ENCODE data around the gene CLIC4. TPM values are rescaled to one million over a fixed set of nuclear protein-coding genes. Genes with fewer than 3 reads are reported as not detected.

Gene CLIC4
- total and polyA plus RNA-seq, 2 donors (not counting 1 experiment from before 2014, with no cell fraction given) = 28.5 to 123 TPM

- ChIA-PET POLR2A (no interaction called here), CTCF (interaction anchor here (1.3 kb wide), 1 partner anchor 88 kb away, joined by 3 read pairs; no protein-coding TSS in a partner anchor)
- intact Hi-C loops (cut with micrococcal nuclease) = loop anchor here (1.0 kb wide), 1 partner anchor 9 kb away; no protein-coding TSS in a partner anchor
- Histone ChIP-seq H3K36me3 (replicated peaks in 1 of 2; ENCODE audit: control extremely low read depth in 1 of 2, control insufficient read depth in 1 of 2, extremely low read depth in 1 of 2, insufficient read depth in 2 of 2, low read length in 1 of 2) (no peaks in the 10 kb centered on the region), H3K4me2 (replicated peaks; ENCODE audit: low read depth, low read length, poor library complexity, severe bottlenecking) (peak overlapping the region; percentile 67), H3K27me3 (replicated peaks in 1 of 4; ENCODE audit: control extremely low read depth in 1 of 4, control insufficient read depth in 3 of 4, insufficient read depth in 4 of 4, low read length in 3 of 4) (no peaks in the 10 kb centered on the region), H3K9me3 (ENCODE audit: control extremely low read depth in 1 of 3, control insufficient read depth in 2 of 3, insufficient read depth in 1 of 3, low read length in 2 of 3) (no peaks in the 10 kb centered on the region), H2AFZ (ENCODE audit: insufficient read depth, low read depth, low read length, poor library complexity, severe bottlenecking) (peak overlapping the region; percentile 6), H3K79me2 (ENCODE audit: control insufficient read depth, insufficient read depth, low read length) (peaks cover 21% of the 10 kb centered on the region), H4K20me1 (ENCODE audit: control insufficient read depth, insufficient read depth, low read length, poor library complexity, severe bottlenecking) (peaks cover 5% of the 10 kb centered on the region), H3K4me1 (ENCODE audit: control insufficient read depth in 2 of 2, insufficient read depth in 2 of 2, low read length in 2 of 2) (peaks cover 47 to 66% of the 10 kb centered on the region in 2 donors), H3K9ac (ENCODE audit: low read length) (no peak overlapping the region), H3K27ac (ENCODE audit: low read length in 2 of 2) (peak overlapping the region; percentile 72 to 86), H3K4me3 (ENCODE audit: control extremely low read depth in 1 of 5, extremely low read depth in 1 of 5, insufficient read depth in 1 of 5, low read depth in 2 of 5, low read length in 4 of 5) (no peak overlapping the region)
- TF ChIP-seq CTCF (IDR thresholded peaks at IDR 0.05) (no peak), EZH2 (IDR thresholded peaks at IDR 0.05; ENCODE audit: borderline replicate concordance, insufficient read depth, low read depth, low read length, poor library complexity, severe bottlenecking) (no peak)
- H3K27ac Mint-ChIP-seq = peak overlapping the region; percentile 85
- H3K4me1 Mint-ChIP-seq = peaks cover 54% of the 10 kb centered on the region
- no peak for ATAC-seq (ENCODE audit: low read depth)
- H3K27me3 Mint-ChIP-seq = no peaks in the 10 kb centered on the region
- WGBS (ENCODE audit: insufficient coverage) = 63% methylated on average over 8 of the region's 9 CpGs
- peak overlapping the region; percentile 58 for H3K4me3 Mint-ChIP-seq
- DNase-seq = peak; percentile 75
- no peaks in the 10 kb centered on the region for H3K9me3 Mint-ChIP-seq (ENCODE audit: insufficient read depth)
Measured at GRCh38 chr1:24742090-24742938, 2.9 kb upstream of the CLIC4 start.

All from B cell (primary cell).